OCI-LY3 (cell line): ENCODE data around the gene HPS3.

ENCODE experiments used
- H2AFZ ChIP-seq: fragments of 200-600, 300-600 bp; shearing (Covaris generic); 2 replicates; pipeline ENCODE4 v1.6.0; 2014; ENCODE audit warnings: antibody characterized with exemption, low read depth, low read length
- H3K27ac ChIP-seq: fragments of 200-600, 300-600 bp; sonication (generic); 2 replicates; pipeline ENCODE4 v1.5.1; 2014; ENCODE audit warnings: mild to moderate bottlenecking, low read length, moderate library complexity, mixed read lengths
- H3K27me3 ChIP-seq: fragments of 200-600, 300-600 bp; sonication (generic); 2 replicates; pipeline ENCODE4 v1.6.1; 2014; ENCODE audit warnings: low read depth, low read length, mixed read lengths
- H3K36me3 ChIP-seq: fragments of 200-600, 300-600 bp; sonication (generic); replicated peaks from 2 replicates; pipeline ENCODE3; 2014; ENCODE audit warnings: low read depth, low read length, mixed read lengths
- H3K4me1 ChIP-seq: fragments of 300-600, 200-600 bp; sonication (generic); 2 replicates; pipeline ENCODE4 v1.6.1; 2014; ENCODE audit warnings: low read length, mixed read lengths
- H3K4me2 ChIP-seq: fragments of 200-600, 300-600 bp; sonication (generic); 2 replicates; pipeline ENCODE4 v1.6.1; 2014; ENCODE audit warnings: low read length, mixed read lengths
- H3K4me3 ChIP-seq: fragments of 300-600, 200-600 bp; sonication (generic); 2 replicates; pipeline ENCODE4 v1.5.1; 2014; ENCODE audit warnings: antibody characterized with exemption, mild to moderate bottlenecking, low read length, moderate library complexity
- H3K79me2 ChIP-seq: fragments of 300-600, 200-600 bp; shearing (Covaris generic); 2 replicates; pipeline ENCODE4 v1.6.1; 2014; ENCODE audit warnings: mild to moderate bottlenecking, low read length, mixed read lengths
- H3K9ac ChIP-seq: fragments of 300-600, 200-600 bp; shearing (Covaris generic); 2 replicates; pipeline ENCODE4 v1.6.0; 2014; ENCODE audit warnings: mild to moderate bottlenecking, low read length, moderate library complexity
- H3K9me3 ChIP-seq: fragments of 200-600, 300-600 bp; shearing (Covaris generic); 2 replicates; pipeline ENCODE4 v1.6.1; 2014; ENCODE audit warnings: low read length, mixed read lengths; ENCODE audit not compliant: insufficient read depth
- H4K20me1 ChIP-seq: fragments of 200-600, 300-600 bp; sonication (generic); 2 replicates; pipeline ENCODE4 v1.6.1; 2016; ENCODE audit warnings: low read length, mixed read lengths; ENCODE audit not compliant: insufficient read depth
- EZH2phosphoT487 ChIP-seq: fragments of 200-600 bp; shearing (Covaris generic); IDR thresholded peaks from 2 replicates; pipeline ENCODE4 v1.6.1; 2018; ENCODE audit warnings: antibody characterized with exemption, mixed run types, low read depth
- TF ChIP-seq, protein P1 (sequence below): fragments of 200-600, 300-600 bp; sonication (generic); IDR thresholded peaks from 2 replicates; pipeline ENCODE4 v1.5.1; 2014; ENCODE audit warnings: antibody characterized with exemption, low read length, low read depth

The HPS3 gene

GRCh38 chr3:149207475-149207874 lies 78.0 kb downstream of the HPS3 start:
- peaks cover 22% of the 10 kb centered on the region for H3K4me1 ChIP-seq
- H3K27ac ChIP-seq, result no peak overlapping the region
- no peak overlapping the region for H3K9ac ChIP-seq
- H3K4me3 ChIP-seq, result no peak overlapping the region
- H3K27me3 ChIP-seq, result no peaks in the 10 kb centered on the region; the same call in 1 of the 2 replicates
- no peaks in the 10 kb centered on the region for H3K79me2 ChIP-seq
- no peaks in the 10 kb centered on the region for H3K36me3 ChIP-seq
- H3K4me2 ChIP-seq, result no peak overlapping the region
- H2AFZ ChIP-seq, result no peak overlapping the region
- no peaks in the 10 kb centered on the region for H4K20me1 ChIP-seq
- H3K9me3 ChIP-seq, result no peaks in the 10 kb centered on the region
- TF ChIP-seq EZH2phosphoT487, result no peak
- TF ChIP-seq, protein P1, sequence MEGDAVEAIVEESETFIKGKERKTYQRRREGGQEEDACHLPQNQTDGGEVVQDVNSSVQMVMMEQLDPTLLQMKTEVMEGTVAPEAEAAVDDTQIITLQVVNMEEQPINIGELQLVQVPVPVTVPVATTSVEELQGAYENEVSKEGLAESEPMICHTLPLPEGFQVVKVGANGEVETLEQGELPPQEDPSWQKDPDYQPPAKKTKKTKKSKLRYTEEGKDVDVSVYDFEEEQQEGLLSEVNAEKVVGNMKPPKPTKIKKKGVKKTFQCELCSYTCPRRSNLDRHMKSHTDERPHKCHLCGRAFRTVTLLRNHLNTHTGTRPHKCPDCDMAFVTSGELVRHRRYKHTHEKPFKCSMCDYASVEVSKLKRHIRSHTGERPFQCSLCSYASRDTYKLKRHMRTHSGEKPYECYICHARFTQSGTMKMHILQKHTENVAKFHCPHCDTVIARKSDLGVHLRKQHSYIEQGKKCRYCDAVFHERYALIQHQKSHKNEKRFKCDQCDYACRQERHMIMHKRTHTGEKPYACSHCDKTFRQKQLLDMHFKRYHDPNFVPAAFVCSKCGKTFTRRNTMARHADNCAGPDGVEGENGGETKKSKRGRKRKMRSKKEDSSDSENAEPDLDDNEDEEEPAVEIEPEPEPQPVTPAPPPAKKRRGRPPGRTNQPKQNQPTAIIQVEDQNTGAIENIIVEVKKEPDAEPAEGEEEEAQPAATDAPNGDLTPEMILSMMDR, result no peak

DNA sequence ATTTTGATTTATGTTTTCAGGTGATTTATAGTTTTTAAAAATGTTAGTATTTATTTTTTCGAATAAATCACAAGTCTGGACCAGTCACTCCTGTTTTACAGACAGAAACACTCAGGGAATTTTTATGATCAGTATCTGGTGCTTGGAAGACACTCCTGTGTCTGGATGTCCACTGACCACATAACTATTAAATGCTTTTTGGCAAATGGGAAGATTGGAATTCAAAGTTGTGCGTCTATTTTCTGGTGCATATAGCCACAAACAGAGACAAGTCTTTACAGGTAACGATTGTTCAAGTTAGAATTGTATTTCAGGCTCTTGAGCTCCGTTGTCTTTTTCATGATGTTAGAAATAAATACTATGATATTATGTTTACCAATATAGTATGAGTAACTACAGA lies 80.0 kb downstream of the HPS3 start:
- H3K36me3 ChIP-seq, result no peaks in the 10 kb centered on the region

DNA sequence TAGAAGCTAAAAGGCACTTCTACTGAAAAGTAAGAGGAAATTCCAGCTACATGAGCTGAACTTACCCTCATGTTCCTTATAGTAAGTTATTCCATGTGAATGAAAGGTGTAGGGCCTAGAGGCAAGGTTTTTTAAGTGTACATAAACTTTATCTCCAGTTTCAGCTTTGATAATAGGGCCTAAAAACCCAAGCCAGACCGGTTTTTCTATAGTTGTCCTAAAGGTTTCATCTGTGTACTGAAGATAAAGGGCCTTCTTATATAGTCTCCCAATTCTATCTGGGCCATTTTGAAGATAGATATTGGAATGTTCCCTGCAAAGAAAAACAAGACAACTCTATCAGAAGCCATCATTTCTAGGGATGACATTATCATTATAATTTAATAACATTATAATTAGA lies 82.9 kb downstream of the HPS3 start:
- Histone ChIP-seq H3K9ac (no peak overlapping the region), H3K27me3 (no peaks in the 10 kb centered on the region; the same call in 1 of the 2 replicates), H4K20me1 (no peaks in the 10 kb centered on the region), H2AFZ (no peak overlapping the region), H3K79me2 (no peaks in the 10 kb centered on the region), H3K4me3 (no peak overlapping the region), H3K9me3 (no peaks in the 10 kb centered on the region), H3K36me3 (no peaks in the 10 kb centered on the region), H3K27ac (no peak overlapping the region), H3K4me1 (peaks cover 4% of the 10 kb centered on the region; the same call in 1 of the 2 replicates), H3K4me2 (no peak overlapping the region)
- TF ChIP-seq EZH2phosphoT487, result no peak
- TF ChIP-seq, protein P1, result no peak

More for the DNA sequence above, 80.0 kb downstream of the HPS3 start:
- no peak overlapping the region for H3K4me3 ChIP-seq
- no peak overlapping the region for H3K4me2 ChIP-seq
- no peak overlapping the region for H3K9ac ChIP-seq
- H3K9me3 ChIP-seq, result no peaks in the 10 kb centered on the region
- no peaks in the 10 kb centered on the region; the same call in 1 of the 2 replicates for H3K27me3 ChIP-seq
- no peaks in the 10 kb centered on the region for H3K79me2 ChIP-seq
- H2AFZ ChIP-seq, result no peak overlapping the region
- no peaks in the 10 kb centered on the region for H4K20me1 ChIP-seq
- H3K4me1 ChIP-seq, result peaks cover 7% of the 10 kb centered on the region
- TF ChIP-seq EZH2phosphoT487, result no peak
- TF ChIP-seq, protein P1, result no peak
- H3K27ac ChIP-seq, result no peak overlapping the region

- no peaks in the 10 kb centered on the region for H3K9me3 ChIP-seq
- H3K4me1 ChIP-seq, result no peaks in the 10 kb centered on the region
- H3K9ac ChIP-seq, result no peak overlapping the region
- no peaks in the 10 kb centered on the region for H3K36me3 ChIP-seq
- H4K20me1 ChIP-seq, result no peaks in the 10 kb centered on the region
- no peak overlapping the region for H3K4me3 ChIP-seq
- TF ChIP-seq, protein P1, result no peak
- TF ChIP-seq EZH2phosphoT487, result no peak
- H3K4me2 ChIP-seq, result no peak overlapping the region
- H2AFZ ChIP-seq, result no peak overlapping the region
- no peak overlapping the region for H3K27ac ChIP-seq
- no peaks in the 10 kb centered on the region; the same call in 1 of the 2 replicates for H3K27me3 ChIP-seq
- no peaks in the 10 kb centered on the region for H3K79me2 ChIP-seq
These were observed 85.3 kb downstream of the HPS3 start for GRCh38 chr3:149214702-149215101.
